Mucosa of descending colon (tissue), 3 donors: Measurements from ENCODE around the gene ME2. TPM values are rescaled to one million over a fixed set of nuclear protein-coding genes. Genes with fewer than 3 reads are reported as not detected.

Source experiments
- ATAC-seq: fragments of 200-7000 bp; cut with Tn5 transposase; one replicate; pipeline ENCODE4 v1.9.1; 2020; ENCODE audit warnings: mild to moderate bottlenecking, moderate library complexity
- DNase-seq, 3 donors: peaks; one replicate each; pipeline ENCODE4 v3.0.0-alpha.2; 2020
- H3K36me3 ChIP-seq: fragments of 200-600 bp; one replicate; pipeline ENCODE4 v1.8.0; 2021; ENCODE audit warnings: low read depth, mild to moderate bottlenecking
- H3K4me1 ChIP-seq: fragments of 200-600 bp; one replicate; pipeline ENCODE4 v1.8.0; 2021; ENCODE audit warnings: low read depth, mild to moderate bottlenecking
- H3K4me3 ChIP-seq: fragments of 200-600 bp; one replicate; pipeline ENCODE4 v1.8.0; 2021; ENCODE audit warnings: mild to moderate bottlenecking
- H3K9me3 ChIP-seq: fragments of 200-600 bp; one replicate; pipeline ENCODE4 v1.8.0; 2021; ENCODE audit warnings: mild to moderate bottlenecking
- intact Hi-C, 2 donors: fragments of 100-400 bp; cut with DNase I in 1 of 2; cut with micrococcal nuclease in 1 of 2; formaldehyde crosslinking; loops; one replicate each; pipeline versions ENCODE4 v1.11.0 to v1.11.1; 2022; cut with DNase I, micrococcal nuclease
- total RNA-seq, 3 donors: library from RNA; stranded (reverse); fragmentation: NEBNext Ultra II Directional in 2 of 3; extraction: Animal tissue kit (Norgen Biotek cat#: 25700) in 2 of 3; gene quantifications; one replicate each; pipeline versions ENCODE4 v1.2.1 to v1.2.4, GENCODE V29; 2021 to 2023
- TF ChIP-seq, protein P1 (sequence below): fragments of 200-600 bp; IDR thresholded peaks from one replicate; pipeline ENCODE4 v1.8.0; 2022; ENCODE audit warnings: antibody characterized with exemption, mild to moderate bottlenecking
- donor health status: DM: no; HTN: no; CAD: no; lungs with moderate emphysema.
- donor health status: DM: no; HTN: no; CAD: no.
- donor health status: DM: no; HTN: yes; CAD: no.

The ME2 gene
- total RNA-seq, 3 donors from 2014 or later, result 64.2 to 85.2 (median 74.6) TPM

DNA sequence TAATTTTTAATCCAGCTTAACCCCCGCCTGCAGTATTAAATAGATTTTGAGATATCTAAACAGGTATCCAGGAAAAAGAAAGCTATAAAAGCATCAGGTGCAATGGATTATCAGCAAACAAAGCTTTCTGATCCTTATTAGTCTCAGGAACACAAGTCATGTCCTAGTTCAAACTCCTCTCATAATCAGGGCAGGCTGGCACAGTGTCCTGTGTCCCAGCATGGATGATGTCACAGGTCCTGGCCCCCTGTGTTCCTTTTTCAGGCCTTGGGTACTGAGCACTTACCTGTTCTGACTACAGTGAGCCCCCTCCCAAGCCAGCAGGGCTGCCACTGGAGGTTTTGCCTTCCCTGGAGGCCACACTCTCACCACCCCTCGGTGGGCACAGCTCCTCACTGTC is 39.6 kb upstream of the ME2 start:
- no peak for ATAC-seq
- no peak for DNase-seq
- no peaks in the 10 kb centered on the region for H3K4me1 ChIP-seq

DNA sequence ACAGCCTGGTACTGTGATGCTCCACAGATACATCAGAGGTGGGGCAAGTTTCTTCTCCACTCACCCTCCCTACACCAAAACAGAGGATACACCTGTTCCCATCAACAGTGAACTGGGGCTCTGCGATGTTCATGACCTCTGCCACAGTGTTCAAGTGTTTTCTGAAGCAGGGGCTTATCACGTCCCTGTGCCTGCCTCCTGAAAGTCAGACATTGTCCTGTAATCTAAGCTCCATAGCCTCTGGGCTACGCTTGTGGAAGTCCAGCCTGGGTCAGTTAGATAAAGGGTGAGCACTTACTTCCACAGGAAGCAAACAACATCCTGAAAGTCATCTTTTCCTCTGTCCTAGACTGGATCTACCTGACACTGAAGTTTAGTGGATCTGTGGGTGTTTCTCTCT is 38.9 kb upstream of the ME2 start:
- intact Hi-C loops, result no loop called here
- ATAC-seq (no peak), DNase-seq (no peak)
- Histone ChIP-seq H3K4me1 (no peaks in the 10 kb centered on the region), H3K4me3 (no peak overlapping the region), H3K36me3 (no peaks in the 10 kb centered on the region), H3K9me3 (no peaks in the 10 kb centered on the region)
- TF ChIP-seq, protein P1, sequence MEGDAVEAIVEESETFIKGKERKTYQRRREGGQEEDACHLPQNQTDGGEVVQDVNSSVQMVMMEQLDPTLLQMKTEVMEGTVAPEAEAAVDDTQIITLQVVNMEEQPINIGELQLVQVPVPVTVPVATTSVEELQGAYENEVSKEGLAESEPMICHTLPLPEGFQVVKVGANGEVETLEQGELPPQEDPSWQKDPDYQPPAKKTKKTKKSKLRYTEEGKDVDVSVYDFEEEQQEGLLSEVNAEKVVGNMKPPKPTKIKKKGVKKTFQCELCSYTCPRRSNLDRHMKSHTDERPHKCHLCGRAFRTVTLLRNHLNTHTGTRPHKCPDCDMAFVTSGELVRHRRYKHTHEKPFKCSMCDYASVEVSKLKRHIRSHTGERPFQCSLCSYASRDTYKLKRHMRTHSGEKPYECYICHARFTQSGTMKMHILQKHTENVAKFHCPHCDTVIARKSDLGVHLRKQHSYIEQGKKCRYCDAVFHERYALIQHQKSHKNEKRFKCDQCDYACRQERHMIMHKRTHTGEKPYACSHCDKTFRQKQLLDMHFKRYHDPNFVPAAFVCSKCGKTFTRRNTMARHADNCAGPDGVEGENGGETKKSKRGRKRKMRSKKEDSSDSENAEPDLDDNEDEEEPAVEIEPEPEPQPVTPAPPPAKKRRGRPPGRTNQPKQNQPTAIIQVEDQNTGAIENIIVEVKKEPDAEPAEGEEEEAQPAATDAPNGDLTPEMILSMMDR, result no peak

More for the DNA sequence above, 39.6 kb upstream of the ME2 start:
- H3K4me3 ChIP-seq, result no peak overlapping the region
- H3K36me3 ChIP-seq, result no peaks in the 10 kb centered on the region
- intact Hi-C loops, result no loop called here
- H3K9me3 ChIP-seq, result no peaks in the 10 kb centered on the region
- TF ChIP-seq, protein P1, result no peak

DNA sequence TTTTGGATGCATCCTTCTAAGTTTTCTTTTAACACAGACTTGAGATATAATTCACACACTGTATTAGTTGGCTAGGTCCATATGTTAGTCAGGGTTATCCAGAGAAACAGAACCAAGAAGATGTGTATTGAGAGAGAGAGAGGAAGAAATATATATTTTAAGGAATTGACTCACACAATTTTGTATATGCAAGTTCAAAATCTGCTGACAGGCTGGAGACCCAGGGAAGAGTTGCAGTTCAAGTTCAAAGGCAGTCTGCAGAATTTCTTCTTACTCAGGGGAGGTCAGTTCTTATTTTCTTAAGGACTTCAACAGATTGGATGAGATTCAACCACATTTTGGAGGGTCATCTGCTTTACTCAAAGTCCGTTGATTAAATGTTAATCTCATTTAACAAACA is 36.1 kb upstream of the ME2 start:
- Histone ChIP-seq H3K36me3 (no peaks in the 10 kb centered on the region), H3K4me3 (no peak overlapping the region), H3K4me1 (no peaks in the 10 kb centered on the region), H3K9me3 (no peaks in the 10 kb centered on the region)
- ATAC-seq (no peak), DNase-seq (no peak)
- intact Hi-C loops, result no loop called here
- TF ChIP-seq, protein P1, result no peak

DNA sequence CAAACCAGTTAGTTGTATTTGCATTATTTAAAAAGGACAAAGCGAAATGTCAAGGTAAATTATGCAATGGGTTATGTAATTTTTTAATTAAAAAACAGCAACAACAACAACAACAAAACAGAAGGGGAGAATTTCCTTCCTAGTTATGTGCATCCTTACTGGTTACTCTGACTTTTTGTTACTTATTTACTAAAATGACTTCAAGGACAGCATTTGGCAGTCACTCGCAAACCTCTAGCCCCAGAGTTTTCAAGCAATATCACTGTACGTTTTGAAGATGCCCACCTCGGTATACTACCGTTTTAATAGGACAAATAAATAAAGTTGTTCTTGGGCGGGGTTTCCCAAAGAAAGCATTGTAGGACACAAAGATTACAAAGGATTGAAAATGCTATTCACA is 34.4 kb upstream of the ME2 start:
- no peaks in the 10 kb centered on the region for H3K36me3 ChIP-seq
- H3K9me3 ChIP-seq, result no peaks in the 10 kb centered on the region
- TF ChIP-seq, protein P1, result no peak
- intact Hi-C loops, result no loop called here
- H3K4me1 ChIP-seq, result no peaks in the 10 kb centered on the region
- ATAC-seq (no peak), DNase-seq (no peak)
- H3K4me3 ChIP-seq, result no peak overlapping the region

DNA sequence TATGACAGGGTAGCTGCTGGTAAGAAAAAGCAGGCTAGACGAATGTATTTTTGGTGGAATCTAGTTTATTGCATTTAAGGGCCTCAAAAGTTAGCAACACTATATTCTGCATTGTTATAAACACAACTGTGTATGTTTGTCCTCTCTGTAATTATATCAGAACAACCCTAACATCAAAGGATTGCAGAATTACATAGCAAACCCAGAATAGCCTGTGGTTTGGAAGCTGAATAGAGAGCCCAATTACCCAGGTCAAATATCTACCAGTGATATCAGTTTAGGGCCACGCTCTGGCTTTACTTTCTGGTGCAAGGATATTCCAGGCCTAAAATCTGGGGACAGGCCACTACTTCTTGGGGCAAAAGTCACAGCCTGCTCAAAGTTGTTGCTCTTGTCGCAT is 34.0 kb upstream of the ME2 start:
- no peak for ATAC-seq
- TF ChIP-seq, protein P1, result no peak
- H3K4me1 ChIP-seq, result no peaks in the 10 kb centered on the region
- DNase-seq, result no peak
- no peaks in the 10 kb centered on the region for H3K9me3 ChIP-seq
- no peak overlapping the region for H3K4me3 ChIP-seq
- intact Hi-C loops, result no loop called here
- H3K36me3 ChIP-seq, result no peaks in the 10 kb centered on the region

DNA sequence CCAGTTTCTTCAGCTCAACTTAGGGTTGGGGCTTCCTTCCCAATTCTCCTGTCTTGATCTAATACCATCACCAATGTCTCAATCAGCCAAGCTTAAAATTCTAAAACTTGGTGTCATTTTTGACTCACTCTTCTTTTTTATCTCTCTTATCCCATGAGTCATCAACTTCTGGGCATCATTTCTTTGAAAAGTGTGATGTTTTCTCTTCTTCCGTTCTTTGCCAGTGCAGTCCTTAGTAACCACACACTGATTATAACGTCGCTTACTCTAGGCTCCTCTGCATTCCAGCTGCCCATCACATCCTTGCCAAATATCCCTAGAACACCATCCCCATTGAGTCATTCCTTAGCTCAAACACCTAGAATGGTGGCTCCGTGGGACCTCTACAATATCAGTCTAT is 31.7 kb upstream of the ME2 start:
- H3K9me3 ChIP-seq, result no peaks in the 10 kb centered on the region
- H3K36me3 ChIP-seq, result no peaks in the 10 kb centered on the region
- TF ChIP-seq, protein P1, result no peak
- no peak overlapping the region for H3K4me3 ChIP-seq
- intact Hi-C loops, result no loop called here
- H3K4me1 ChIP-seq, result no peaks in the 10 kb centered on the region
- no peak for ATAC-seq
- no peak for DNase-seq
